Activated CD8-positive, alpha-beta memory T cell treated with anti-CD3 and anti-CD28 coated beads for 36 hours (primary cell): ENCODE measurements around the gene QRFPR. TPM values are rescaled to one million over a fixed set of nuclear protein-coding genes. Genes with fewer than 3 reads are reported as not detected.
"Not testable (repeated sequence)": the region's sequence is repeated elsewhere in the genome, so short reads cannot be mapped to it uniquely, and the experiment has no call there.

ENCODE experiments used
- CTCF ChIA-PET: fragments of 350-600 bp; sonication (Branson Sonifier 250); formaldehyde crosslinking; loops from one replicate; lab custom pipeline; 2021; ENCODE audit warnings: antibody characterized with exemption; lab: Charles Lee
- POLR2A ChIA-PET: fragments of 350-600 bp; sonication (Branson Sonifier 250); formaldehyde crosslinking; loops from one replicate; lab custom pipeline; 2021; ENCODE audit warnings: antibody characterized with exemption; lab: Charles Lee
- total RNA-seq, 2 experiments: library from RNA; stranded (reverse); gene quantifications; one replicate each; pipeline ENCODE4 v1.2.3, GENCODE V29; 2021

The QRFPR gene
- total RNA-seq, result not detected

DNA sequence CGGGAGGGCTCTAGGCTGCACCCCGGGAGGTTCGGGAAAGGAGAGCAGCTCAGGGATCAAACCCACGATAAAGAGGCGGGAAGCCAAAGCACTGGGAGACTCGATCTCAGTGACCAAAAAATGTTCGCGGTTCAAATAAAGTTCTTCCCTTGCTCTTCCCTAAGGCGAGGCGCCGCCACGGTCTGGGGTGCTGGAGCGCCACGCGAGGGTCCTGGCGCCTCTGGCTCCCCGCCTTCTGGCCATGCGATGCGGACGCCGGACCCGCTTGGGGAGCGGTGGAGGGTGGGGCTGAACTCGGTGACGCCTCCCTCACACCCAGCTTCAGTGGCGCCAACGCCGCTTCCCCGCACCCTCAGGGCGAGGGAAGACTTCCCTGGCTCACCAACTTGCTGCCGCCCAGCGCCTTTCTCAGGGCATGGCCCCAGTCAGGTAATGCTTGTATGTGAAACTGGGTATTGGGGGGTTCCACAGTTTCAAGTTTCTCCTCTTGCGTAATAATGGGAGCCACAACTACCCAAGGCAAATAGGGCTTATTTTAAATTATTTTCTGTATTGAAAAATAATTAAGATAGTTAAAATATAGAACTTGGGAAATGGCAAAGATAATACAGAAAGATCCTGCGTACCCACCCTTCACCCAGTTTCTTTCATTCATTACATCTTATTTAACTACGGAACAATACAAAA is at the start of gene QRFPR:
QRFPR (minus strand) TSS at position 243 of the 687 bp plus-strand sequence. CDS start 371 bp downstream, outside the sequence.
- ChIA-PET POLR2A (no interaction called here), CTCF (interaction anchor here (1.2 kb wide), 1 partner anchor 82 kb away, joined by 4 read pairs; no protein-coding TSS in a partner anchor)

DNA sequence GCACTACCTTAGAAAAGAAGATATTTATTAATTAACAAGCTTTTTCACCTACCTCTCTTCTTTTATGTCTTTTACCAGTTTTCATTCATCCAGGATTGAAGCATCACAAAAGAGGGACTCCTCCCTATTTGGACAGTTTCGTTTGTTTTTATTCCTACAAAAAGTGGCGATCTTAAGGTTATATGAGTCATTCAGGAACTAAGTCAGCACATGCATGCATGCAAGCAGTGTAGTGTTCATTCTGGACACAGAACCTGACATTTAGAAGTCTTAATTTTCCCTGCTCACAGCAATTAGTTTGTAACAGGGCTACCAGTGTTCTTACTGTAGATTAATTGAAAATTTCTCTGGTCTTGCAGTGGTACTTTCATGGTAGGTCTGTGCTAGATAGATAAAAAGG is 47.9 kb upstream of the QRFPR start:
- ChIA-PET CTCF (no interaction called here), POLR2A (no interaction called here)

DNA sequence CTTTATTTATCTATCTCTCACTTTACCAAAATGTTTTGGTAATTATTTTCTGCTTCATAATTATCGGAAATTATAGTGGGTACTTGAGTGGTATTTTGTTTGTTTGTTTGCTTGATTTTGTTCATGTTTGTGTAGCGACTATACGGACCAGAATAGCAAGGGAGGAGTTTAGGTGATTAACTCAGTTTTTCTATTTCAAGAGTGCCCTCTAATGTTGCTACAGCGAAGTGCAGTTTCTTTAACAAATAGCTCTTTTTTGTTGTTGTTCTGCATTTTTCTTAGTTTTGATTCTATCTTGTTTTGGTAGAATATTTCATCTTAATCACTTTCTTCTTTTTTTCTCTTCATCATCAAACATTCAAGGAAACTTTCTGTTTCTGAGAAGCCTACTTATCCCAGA is 40.8 kb upstream of the QRFPR start:
- CTCF ChIA-PET, result no interaction called here
- POLR2A ChIA-PET, result no interaction called here

DNA sequence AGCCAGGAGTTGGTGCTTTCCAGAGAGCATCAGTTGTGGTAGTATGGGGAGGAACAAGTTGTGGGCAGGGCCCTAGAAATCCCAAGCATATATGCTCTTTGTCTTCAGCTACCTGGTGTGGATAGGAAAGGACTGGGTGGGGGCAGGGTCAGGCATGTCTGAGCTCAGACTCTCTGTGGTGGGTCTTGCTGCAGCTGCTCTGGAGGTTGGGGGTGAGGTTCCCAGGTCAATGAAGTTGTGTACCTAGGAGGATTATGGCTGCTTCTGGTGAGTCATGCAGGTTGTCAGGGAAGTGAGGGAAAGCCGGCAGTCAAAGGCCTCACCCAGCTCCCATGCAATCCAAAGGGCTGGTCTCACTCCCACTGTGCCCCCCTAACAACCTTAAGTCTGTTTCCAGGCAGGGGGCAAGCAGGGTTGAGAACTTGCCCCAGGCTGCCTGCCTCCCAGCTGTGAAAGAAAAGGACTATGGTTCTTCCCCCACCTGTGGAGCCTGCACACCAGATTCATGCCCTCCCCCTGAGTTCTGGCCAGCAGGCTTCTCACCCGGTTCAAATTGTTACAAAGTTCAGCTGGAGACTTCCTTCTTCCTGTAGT is 30.4 kb upstream of the QRFPR start:
- CTCF ChIA-PET, result no interaction called here

DNA sequence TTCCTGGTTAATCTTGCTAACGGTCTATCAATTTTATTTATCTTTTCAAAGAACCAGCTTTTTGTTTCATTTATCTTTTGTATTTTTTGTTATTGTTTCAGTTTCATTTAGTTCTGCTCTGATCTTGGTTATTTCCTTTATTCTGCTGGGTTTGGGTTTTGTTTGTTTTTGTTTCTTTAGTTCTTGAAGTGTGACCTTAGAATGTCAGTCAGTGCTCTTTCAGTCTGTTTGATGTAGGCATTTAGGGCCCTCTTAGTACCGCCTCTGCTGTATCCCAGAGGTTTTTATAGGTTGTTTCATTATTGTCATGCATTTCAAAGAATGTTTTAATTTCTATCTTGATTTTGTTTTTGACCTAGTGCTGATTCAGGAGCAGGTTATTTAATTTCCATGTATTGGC is 27.7 kb upstream of the QRFPR start:
- POLR2A ChIA-PET, CTCF ChIA-PET: not testable (repeated sequence)

More for the DNA sequence above, 30.4 kb upstream of the QRFPR start:
- POLR2A ChIA-PET, result no interaction called here

DNA sequence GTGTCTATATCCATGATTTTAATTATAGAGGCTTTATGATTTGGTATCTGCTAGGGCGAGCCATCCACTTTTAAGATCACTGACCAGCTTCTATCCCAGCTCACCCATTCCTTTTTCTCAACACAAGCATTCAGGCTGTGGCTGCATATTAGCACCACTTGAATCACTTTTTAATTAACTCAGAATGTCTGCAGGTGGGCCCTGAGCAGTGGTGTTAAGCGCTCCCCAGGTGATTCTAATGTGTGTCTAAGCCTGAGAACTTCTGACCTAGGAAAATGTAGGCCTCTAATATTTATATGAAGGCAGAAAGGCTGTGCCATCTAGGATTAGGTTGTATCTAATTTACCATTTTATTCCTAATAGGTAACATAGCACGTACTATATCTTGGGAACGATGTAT is 19.8 kb upstream of the QRFPR start:
- POLR2A ChIA-PET, result no interaction called here
- CTCF ChIA-PET, result no interaction called here

DNA sequence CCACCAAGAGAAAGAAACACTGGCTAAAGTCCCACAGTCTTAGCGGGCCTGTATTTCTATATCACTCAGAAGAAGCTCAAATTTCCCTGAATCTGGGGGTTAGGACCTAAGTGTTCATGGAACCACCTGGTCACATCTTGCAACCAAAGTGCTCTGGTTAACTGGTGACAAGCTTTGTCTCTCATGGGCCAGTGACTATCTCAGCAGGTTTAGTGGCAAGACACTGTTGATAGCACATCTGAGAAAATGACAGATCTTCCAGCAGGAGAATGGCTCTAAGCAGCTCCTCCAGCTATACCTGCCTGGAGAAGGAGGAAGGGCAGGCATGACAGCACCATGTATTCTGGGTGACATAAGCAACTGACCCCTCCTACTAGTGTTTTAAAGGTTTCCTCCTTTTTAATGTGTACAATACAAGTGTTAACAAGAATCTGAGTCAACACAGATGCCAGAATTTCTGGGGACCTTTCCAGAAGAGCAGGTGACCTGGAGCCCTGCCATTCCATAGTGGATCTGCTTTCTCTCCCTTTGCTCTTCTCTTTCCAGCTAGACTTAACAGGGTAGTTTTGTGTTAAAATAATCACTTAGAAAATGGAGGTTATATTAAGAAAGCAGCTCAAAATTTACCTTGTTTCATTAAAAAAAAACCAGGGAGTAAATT is 17.3 kb upstream of the QRFPR start:
- ChIA-PET POLR2A (no interaction called here), CTCF (no interaction called here)

DNA sequence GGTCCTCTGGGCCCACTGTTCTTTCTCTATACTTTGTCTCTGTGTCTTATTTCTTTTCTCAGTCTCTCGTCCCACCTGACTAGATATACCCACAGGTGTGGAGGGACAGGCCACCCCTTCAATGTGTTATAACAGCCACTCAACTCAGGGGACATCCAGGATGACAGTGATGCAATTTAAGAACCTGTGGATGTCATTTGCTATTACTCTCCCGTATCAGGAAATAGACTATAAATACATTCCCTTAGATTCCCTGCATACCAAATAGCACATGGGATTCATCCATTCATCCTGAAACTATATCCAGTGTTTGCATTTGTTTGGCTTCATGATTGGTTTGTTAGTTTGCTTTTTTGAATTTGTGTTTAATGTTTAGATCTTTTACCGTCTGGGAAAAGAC is 16.6 kb upstream of the QRFPR start:
- CTCF ChIA-PET, result no interaction called here
- POLR2A ChIA-PET, result no interaction called here

DNA sequence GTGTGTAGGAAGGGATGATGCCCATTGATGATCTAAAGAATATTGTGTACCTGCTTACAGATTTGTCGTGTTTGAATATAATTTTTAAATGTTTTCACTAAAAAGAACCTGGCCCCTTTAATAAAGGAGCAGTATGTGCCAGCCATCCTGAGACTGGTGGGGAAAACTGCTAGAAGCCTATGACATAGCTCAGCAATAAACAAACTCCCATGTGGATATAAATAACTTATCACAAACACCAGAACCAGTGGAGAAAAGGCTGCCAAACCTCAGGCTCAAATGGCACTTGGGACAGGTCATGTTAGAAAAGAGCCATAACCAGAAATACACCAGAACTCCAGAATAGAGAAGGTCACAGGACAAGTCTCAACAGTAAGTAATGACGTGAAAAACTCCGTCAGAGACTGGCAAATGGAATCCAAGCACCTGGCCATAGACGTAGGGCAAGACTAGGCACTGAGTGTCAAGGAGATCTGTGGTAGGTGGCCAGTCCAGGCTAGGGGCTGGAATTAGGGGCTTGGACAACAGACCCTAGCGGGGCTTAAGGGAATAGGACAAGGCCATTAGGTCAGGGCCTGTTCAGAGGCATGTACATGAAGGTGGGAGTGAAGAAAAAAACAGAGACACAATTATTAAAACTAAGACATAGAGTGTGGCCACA is 11.7 kb upstream of the QRFPR start:
- ChIA-PET CTCF (no interaction called here), POLR2A (no interaction called here)

DNA sequence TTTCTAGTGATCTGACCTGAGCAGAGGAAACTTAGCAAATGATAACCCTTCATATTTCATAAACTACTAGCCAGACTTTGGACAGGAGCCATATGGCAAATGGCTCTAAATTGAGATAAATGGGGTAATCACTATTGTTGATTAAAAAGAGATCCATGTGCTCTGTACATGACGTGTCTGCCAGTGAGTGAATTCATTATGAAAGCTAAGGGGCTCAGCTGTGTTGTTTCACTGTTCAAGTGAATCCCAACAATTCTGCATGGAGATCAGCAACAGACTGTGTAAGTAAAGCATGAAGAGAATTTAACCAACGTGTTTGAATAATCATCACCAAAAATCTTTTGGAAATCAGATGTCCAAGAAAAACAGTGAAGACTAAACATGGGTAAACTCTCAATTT is 9.5 kb upstream of the QRFPR start:
- ChIA-PET POLR2A (no interaction called here), CTCF (no interaction called here)

DNA sequence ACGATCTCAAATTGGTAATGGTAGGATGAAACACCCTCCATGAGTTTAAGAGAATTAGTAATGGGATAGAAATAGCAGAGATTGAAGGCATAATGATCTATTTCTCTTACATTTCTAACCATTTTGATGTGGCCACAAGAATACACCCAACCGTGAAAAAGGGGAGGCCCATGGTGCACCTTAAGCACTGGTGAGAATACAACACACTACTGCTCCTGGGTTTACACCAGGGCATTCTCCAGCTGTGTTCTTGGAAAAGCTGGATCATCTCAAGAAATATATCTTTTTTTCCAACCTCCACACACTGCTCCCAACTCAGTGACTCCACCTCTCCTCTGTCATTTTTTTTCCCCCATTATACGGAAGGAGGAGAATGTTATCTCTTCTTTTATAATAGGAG is 1.5 kb downstream of the QRFPR start:
- ChIA-PET CTCF (interaction anchor here (1.0 kb wide), 1 partner anchor 9 kb away, joined by 3 read pairs; no protein-coding TSS in a partner anchor), POLR2A (no interaction called here)

DNA sequence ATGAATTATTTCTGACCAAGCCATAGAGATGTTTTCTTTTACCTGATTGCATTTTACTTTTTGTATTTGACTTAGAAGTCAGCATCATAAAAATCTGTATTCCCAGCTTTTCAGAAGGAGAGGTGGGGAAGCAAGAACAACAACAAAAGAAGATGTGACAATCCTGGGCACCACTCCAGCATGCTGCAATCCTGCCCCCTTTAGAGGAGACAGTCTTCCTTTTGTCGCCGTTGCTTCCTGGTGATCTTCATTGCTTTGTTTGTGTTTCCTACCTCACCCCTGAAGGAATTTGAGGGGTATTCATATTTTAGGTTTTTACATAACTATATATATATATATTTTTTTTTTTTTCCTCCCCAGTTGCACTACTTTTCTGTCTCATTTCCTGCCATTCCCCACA is 3.7 kb downstream of the QRFPR start:
- ChIA-PET CTCF (no interaction called here), POLR2A (no interaction called here)

DNA sequence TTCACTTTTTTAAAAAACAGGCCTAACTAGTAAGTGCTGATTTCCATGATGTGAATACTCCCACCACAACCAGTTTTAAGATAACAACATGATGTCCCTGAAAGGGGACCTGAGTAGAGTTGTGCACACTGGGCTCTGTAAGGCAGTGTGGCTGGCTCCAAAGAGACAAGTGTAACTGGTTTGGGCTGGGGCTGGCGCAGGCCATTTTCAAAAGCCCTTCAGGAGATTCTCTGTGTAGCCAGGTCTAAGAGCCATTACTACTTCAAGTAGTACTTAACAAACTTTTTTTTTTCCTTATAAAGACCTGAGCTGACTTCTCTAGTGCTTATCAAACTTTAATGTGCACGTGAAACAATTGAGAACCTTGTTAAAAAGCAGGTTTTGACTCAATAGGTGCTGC is 4.3 kb downstream of the QRFPR start:
- POLR2A ChIA-PET, result no interaction called here
- CTCF ChIA-PET, result no interaction called here

DNA sequence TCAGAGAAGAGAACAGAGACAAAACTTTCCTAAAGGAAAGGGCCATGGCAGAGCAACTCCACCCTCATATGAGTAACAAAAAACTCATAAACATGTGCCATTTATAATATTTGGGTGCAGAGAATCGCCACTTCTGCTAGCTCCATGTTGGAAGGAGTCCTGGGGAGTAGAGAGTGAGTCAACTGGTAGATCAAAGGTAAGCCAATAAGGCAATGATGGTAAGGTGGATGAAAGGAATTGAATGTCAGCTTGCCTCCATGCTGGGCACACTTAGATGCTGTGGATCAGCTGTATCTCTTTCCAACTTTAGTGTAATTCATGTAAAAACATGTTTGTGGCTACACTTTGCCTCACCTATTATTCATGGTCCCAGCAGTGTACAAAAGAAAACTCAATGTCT is 4.7 kb downstream of the QRFPR start:
- POLR2A ChIA-PET, result no interaction called here

DNA sequence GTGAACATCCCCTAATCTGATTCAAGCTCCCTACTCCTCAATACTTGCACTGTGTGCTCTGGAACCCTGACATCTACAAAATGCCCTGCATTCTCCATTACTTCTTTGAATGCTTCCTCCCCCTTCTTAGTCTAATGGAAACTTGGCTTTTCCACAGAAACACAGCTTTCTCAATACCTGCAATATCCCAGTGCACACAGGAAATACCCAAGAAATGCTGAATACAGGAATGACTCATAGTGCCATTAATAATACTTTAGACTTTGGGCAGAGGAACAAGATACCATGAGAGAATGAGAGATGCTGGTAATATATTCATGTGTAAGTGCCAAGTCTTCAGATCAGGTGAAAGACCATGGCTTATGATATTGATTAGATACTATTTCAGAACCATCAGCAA is 5.6 kb downstream of the QRFPR start:
- POLR2A ChIA-PET, result no interaction called here
- CTCF ChIA-PET, result no interaction called here

More for the DNA sequence above, 4.7 kb downstream of the QRFPR start:
- CTCF ChIA-PET, result no interaction called here

DNA sequence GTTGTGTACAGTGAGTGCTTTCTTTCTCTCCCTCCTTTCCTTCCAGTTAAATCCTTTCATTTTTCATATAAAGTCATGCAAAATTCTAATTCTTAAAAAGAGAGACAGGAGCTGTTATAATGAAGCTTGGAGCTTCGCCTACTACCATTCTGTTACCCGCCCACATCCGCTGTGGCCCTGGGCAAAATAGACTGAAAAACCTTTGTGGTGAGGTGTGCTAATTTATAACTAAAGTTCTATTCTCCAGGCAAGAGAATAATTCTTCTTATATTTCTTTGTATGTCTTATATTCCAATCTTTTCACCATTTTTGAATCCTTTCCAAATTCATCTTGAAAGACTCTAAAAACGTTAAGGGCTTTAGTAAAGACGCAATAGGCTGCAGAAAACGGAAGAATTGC is 7.0 kb downstream of the QRFPR start:
- POLR2A ChIA-PET, result no interaction called here

DNA sequence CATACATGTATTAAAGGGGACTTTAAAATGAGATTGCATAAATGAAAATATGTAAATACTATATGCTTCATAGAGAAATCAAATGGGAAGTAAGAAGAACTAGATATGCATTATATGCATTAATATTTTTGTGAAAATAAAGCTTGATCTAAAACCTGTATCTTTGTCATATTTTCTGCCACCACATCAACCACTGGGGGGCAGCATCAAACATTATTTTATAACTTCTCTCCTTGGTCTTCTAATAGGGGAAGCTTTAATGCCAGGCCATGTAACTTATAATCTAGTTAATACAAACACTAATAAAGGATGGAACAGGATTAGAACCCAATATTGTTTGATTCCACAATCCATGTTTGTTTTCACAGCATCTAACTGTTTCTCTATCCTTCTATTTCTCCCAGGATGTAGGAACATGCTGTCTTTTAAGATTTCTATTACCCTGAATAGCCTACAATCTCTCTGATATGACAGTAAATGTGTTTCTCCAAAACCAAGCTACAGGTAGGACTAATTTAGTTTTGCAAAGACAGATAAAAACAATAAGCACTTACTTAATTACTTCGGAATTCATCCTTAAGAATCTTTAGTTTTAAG is 10.0 kb downstream of the QRFPR start:
- ChIA-PET POLR2A (no interaction called here), CTCF (interaction anchor here (0.9 to 1.2 kb wide), 5 partner anchors 9 to 342 kb away, joined by 3 to 4 read pairs (median 3); no protein-coding TSS in a partner anchor)

More for the DNA sequence above, 7.0 kb downstream of the QRFPR start:
- CTCF ChIA-PET, result no interaction called here

DNA sequence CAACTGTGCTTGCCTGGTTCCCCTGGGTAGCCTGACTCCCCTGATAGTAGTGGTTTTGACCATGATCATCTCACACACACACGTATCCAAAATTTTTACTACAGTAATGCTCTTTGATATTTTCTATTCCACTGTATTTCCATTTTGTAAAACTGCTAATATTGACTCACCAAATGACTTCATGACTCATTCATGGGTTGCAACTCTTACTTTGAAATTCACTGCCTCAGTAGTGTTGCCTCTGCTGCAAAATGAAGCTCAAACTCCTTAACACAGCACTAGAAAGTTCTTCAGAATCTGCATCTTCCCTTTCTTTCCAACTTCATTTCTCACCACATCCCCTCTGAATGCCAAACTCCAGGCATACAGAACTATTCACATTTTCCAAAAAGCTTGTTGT is 20.3 kb downstream of the QRFPR start:
- POLR2A ChIA-PET, result no interaction called here
- CTCF ChIA-PET, result no interaction called here

DNA sequence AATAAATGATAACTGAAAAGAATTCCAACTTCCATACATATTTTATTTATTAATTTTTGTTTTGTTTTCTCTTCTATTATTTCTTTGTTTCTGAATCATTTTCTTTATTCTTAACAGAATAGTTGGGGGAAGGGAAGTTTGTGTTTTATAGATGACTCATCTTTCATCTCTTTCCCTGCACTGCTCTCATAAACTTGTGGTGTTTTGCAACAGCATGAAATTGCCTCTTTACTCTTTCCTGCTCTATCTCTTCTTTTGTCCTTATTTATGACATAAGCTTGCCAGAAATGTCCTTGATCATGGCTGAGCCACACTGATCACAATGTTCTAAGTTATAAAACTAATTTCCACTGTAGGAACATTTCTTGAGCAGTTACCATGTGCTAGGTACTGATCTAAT is 22.3 kb downstream of the QRFPR start:
- ChIA-PET POLR2A (no interaction called here), CTCF (no interaction called here)

DNA sequence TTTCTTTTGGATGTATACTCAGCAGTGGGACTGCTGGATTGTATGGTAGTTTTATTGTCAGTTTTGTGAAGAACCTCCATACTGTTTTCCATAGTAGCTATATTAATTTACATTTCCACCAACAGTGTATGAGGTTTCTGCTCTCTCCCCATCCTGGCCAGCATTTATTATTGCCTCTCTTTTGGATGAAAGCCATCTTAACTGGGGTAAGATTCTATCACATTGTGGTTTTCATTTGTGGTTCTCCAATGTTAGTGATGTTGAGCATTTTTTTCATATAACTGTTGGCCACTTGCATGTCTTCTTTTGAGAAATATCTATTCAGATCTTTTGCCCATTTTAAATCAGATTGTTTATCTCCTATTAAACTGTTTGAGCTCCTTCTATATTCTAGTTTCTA is 27.6 kb downstream of the QRFPR start:
- POLR2A ChIA-PET, result no interaction called here
- CTCF ChIA-PET, result no interaction called here
